ENCODE results near the gene RAB40B. TPM values are rescaled to one million over a fixed set of nuclear protein-coding genes. Genes with fewer than 3 reads are reported as not detected.

Gene RAB40B
- total and polyA plus RNA-seq, 4 donors = 11.8 to 32.3 (median 21.8) TPM

GRCh38 chr17:82683534-82683933 lies 15.0 kb downstream of the RAB40B start:
- DNase-seq (ENCODE audit: low read depth in 4 of 6, low spot score in 6 of 6) = no peak
- Histone ChIP-seq H3K27me3 (ENCODE audit: control insufficient read depth, insufficient read depth, low read length) (no peaks in the 10 kb centered on the region), H3K27ac (ENCODE audit: low read depth, low read length) (no peak overlapping the region), H3K4me3 (ENCODE audit: low read depth, low read length) (no peak overlapping the region), H3K36me3 (ENCODE audit: control insufficient read depth, insufficient read depth, low read length) (peaks cover 26% of the 10 kb centered on the region), H3K4me1 (ENCODE audit: control insufficient read depth, insufficient read depth, low read length) (peaks cover 14% of the 10 kb centered on the region), H3K9me3 (ENCODE audit: control insufficient read depth, insufficient read depth, low read length) (no peaks in the 10 kb centered on the region)
- WGBS (ENCODE audit: insufficient coverage) = 100% methylated on average over 1 of the region's 1 CpG

DNA sequence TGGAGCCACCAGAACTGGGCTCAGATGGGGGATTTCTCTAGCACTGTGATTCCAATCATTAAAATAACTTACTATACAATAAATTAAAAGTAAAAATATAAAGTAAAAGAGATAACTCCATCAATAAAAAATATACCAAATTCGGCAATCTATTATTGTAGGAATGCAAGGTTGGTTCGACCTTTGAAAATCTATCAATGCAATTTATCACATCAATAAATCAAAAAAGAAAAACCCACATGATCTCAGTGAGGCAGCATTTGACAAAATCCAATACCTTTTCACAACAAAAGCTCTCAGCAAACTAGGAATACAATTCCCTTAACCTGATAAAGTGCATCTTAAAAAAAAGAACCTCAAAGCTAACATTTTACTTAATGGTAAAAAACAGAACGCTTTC lies 17.0 kb downstream of the RAB40B start:
- no CpG with 5 or more reads among the region's 3 CpGs for WGBS (ENCODE audit: insufficient coverage)
- no peaks in the 10 kb centered on the region for H3K9me3 ChIP-seq (ENCODE audit: control insufficient read depth, insufficient read depth, low read length)
- H3K4me1 ChIP-seq (ENCODE audit: control insufficient read depth, insufficient read depth, low read length) = peaks cover 3% of the 10 kb centered on the region
- H3K36me3 ChIP-seq (ENCODE audit: control insufficient read depth, insufficient read depth, low read length) = peaks cover 26% of the 10 kb centered on the region
- no peak for DNase-seq (ENCODE audit: low read depth in 4 of 6, low spot score in 6 of 6)
- H3K27ac ChIP-seq (ENCODE audit: low read depth, low read length) = no peak overlapping the region
- no peak overlapping the region for H3K4me3 ChIP-seq (ENCODE audit: low read depth, low read length)
- H3K27me3 ChIP-seq (ENCODE audit: control insufficient read depth, insufficient read depth, low read length) = no peaks in the 10 kb centered on the region

DNA sequence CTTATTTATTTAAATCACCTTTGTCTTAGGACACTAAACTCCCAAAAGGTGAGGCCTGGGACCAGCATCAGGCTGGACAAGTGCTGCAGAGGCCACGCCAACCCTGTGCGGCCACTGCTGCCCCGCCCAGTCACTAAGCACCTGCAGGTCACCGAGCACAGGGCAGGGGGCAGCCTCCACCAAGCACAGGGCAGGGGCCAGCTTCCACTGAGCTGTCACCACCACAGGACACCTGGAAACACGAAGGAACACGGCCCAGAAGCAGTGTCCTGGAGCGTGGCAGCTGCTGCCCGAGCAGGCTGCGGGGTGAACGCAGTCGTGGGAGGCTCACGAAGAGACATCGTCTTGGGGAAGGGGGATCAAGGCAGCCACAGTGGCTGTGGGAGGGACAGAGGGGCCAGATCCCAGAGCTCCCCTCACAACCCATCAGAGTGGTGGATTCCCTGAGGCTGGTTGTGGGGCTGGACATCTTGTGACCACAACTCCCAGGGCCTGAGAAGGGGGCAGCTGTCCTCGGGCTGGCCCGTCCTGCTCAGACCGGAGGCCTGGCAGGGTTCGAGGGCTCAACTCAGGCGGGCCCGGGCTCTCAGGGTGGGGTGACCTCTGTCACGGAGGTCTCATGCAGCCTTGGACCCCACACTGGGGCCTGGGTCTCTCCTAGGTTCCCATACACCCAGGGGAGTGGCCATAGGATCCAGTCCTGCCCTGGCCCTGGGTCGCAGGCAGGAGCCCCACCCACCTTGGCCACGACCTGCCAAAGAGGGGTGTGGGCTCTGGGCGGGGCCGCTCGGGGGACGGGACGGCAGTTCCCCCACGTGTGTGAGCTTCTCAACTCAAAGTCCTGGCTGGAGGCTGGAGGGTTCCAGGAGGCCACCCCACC lies 18.7 kb downstream of the RAB40B start:
- H3K27ac ChIP-seq (ENCODE audit: low read depth, low read length) = no peak overlapping the region
- DNase-seq (ENCODE audit: low read depth in 4 of 6, low spot score in 6 of 6) = no peak
- no peaks in the 10 kb centered on the region for H3K27me3 ChIP-seq (ENCODE audit: control insufficient read depth, insufficient read depth, low read length)
- WGBS (ENCODE audit: insufficient coverage) = 85% methylated on average over 27 of the region's 28 CpGs
- peaks cover 9% of the 10 kb centered on the region for H3K4me1 ChIP-seq (ENCODE audit: control insufficient read depth, insufficient read depth, low read length)
- peaks cover 27% of the 10 kb centered on the region for H3K36me3 ChIP-seq (ENCODE audit: control insufficient read depth, insufficient read depth, low read length)
- no peaks in the 10 kb centered on the region for H3K9me3 ChIP-seq (ENCODE audit: control insufficient read depth, insufficient read depth, low read length)
- H3K4me3 ChIP-seq (ENCODE audit: low read depth, low read length) = no peak overlapping the region

- no peak overlapping the region for H3K4me3 ChIP-seq (ENCODE audit: low read depth, low read length)
- no peaks in the 10 kb centered on the region for H3K27me3 ChIP-seq (ENCODE audit: control insufficient read depth, insufficient read depth, low read length)
- peaks cover 12% of the 10 kb centered on the region for H3K4me1 ChIP-seq (ENCODE audit: control insufficient read depth, insufficient read depth, low read length)
- no peak overlapping the region for H3K27ac ChIP-seq (ENCODE audit: low read depth, low read length)
- H3K36me3 ChIP-seq (ENCODE audit: control insufficient read depth, insufficient read depth, low read length) = peaks cover 21% of the 10 kb centered on the region
- 85% methylated on average over 6 of the region's 14 CpGs for WGBS (ENCODE audit: insufficient coverage)
- no peaks in the 10 kb centered on the region for H3K9me3 ChIP-seq (ENCODE audit: control insufficient read depth, insufficient read depth, low read length)
- no peak for DNase-seq (ENCODE audit: low read depth in 4 of 6, low spot score in 6 of 6)
These were observed 20.1 kb downstream of the RAB40B start for GRCh38 chr17:82678265-82678891.

- Histone ChIP-seq H3K36me3 (ENCODE audit: control insufficient read depth, insufficient read depth, low read length) (peaks cover 21% of the 10 kb centered on the region), H3K9me3 (ENCODE audit: control insufficient read depth, insufficient read depth, low read length) (no peaks in the 10 kb centered on the region), H3K4me3 (ENCODE audit: low read depth, low read length) (no peak overlapping the region), H3K27me3 (ENCODE audit: control insufficient read depth, insufficient read depth, low read length) (no peaks in the 10 kb centered on the region), H3K4me1 (ENCODE audit: control insufficient read depth, insufficient read depth, low read length) (peaks cover 12% of the 10 kb centered on the region), H3K27ac (ENCODE audit: low read depth, low read length) (no peak overlapping the region)
- 86% methylated on average over 23 of the region's 23 CpGs for WGBS (ENCODE audit: insufficient coverage)
- DNase-seq (ENCODE audit: low read depth in 4 of 6, low spot score in 6 of 6) = no peak
These were observed 21.1 kb downstream of the RAB40B start for GRCh38 chr17:82677353-82677925.

- WGBS (ENCODE audit: insufficient coverage) = 80% methylated on average over 18 of the region's 18 CpGs
- no peak overlapping the region for H3K4me3 ChIP-seq (ENCODE audit: low read depth, low read length)
- H3K4me1 ChIP-seq (ENCODE audit: control insufficient read depth, insufficient read depth, low read length) = peaks cover 12% of the 10 kb centered on the region
These were observed 22.8 kb downstream of the RAB40B start for GRCh38 chr17:82675476-82676245.

DNA sequence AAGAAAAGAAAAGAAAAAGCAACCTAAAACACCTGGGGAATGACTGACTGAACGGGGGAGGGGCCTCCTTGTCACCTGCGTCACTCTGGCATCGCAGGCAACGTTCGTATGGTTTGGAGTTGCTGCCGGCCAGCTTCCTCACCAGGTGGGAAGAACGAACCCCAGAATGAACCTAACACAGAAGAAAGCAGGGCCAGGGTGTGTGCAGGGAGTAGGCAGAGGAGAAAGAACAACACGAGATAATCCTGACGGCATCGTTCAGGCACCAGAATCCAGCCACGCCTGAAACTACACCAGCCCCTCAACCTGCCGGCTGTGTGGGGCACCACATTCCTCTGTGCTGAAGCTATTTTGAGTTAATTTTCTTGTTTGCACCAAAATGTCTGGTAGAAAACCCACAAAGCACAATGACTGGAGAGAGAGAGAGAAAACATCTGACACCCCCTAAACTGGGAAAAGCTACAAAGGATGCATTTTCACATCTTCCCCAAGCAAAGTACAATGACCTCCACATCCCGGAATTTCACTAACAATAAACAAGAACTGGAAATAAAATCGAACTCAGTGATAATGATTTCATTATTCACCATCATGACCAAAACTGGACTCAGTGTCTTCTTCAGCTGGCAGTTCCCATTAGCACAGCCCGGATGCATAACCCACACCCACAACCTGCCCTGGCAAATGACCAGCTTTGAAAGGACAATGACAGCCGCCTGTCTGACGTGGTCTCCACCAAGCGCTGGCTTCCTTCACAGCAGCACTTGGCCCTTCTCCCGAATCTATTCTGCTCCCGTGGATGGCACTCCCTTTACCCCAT lies 23.6 kb downstream of the RAB40B start:
- no peak for DNase-seq (ENCODE audit: low read depth in 4 of 6, low spot score in 6 of 6)
- peaks cover 12% of the 10 kb centered on the region for H3K4me1 ChIP-seq (ENCODE audit: control insufficient read depth, insufficient read depth, low read length)

More at GRCh38 chr17:82675476-82676245, 22.8 kb downstream of the RAB40B start:
- no peaks in the 10 kb centered on the region for H3K27me3 ChIP-seq (ENCODE audit: control insufficient read depth, insufficient read depth, low read length)
- no peak overlapping the region for H3K27ac ChIP-seq (ENCODE audit: low read depth, low read length)
- no peaks in the 10 kb centered on the region for H3K9me3 ChIP-seq (ENCODE audit: control insufficient read depth, insufficient read depth, low read length)
- DNase-seq (ENCODE audit: low read depth in 4 of 6, low spot score in 6 of 6) = no peak
- peaks cover 21% of the 10 kb centered on the region for H3K36me3 ChIP-seq (ENCODE audit: control insufficient read depth, insufficient read depth, low read length)

GRCh38 chr17:82670661-82671450 lies 27.6 kb downstream of the RAB40B start:
- 92% methylated on average over 18 of the region's 19 CpGs for WGBS (ENCODE audit: insufficient coverage)
- Histone ChIP-seq H3K4me1 (ENCODE audit: control insufficient read depth, insufficient read depth, low read length) (peaks cover 24% of the 10 kb centered on the region), H3K9me3 (ENCODE audit: control insufficient read depth, insufficient read depth, low read length) (no peaks in the 10 kb centered on the region), H3K4me3 (ENCODE audit: low read depth, low read length) (no peak overlapping the region), H3K27ac (ENCODE audit: low read depth, low read length) (no peak overlapping the region), H3K27me3 (ENCODE audit: control insufficient read depth, insufficient read depth, low read length) (no peaks in the 10 kb centered on the region), H3K36me3 (ENCODE audit: control insufficient read depth, insufficient read depth, low read length) (peaks cover 19% of the 10 kb centered on the region)
- DNase-seq (ENCODE audit: low read depth in 4 of 6, low spot score in 6 of 6) = no peak

More for the DNA sequence above, 23.6 kb downstream of the RAB40B start:
- no peaks in the 10 kb centered on the region for H3K27me3 ChIP-seq (ENCODE audit: control insufficient read depth, insufficient read depth, low read length)
- peaks cover 17% of the 10 kb centered on the region for H3K36me3 ChIP-seq (ENCODE audit: control insufficient read depth, insufficient read depth, low read length)
- H3K9me3 ChIP-seq (ENCODE audit: control insufficient read depth, insufficient read depth, low read length) = no peaks in the 10 kb centered on the region
- no peak overlapping the region for H3K27ac ChIP-seq (ENCODE audit: low read depth, low read length)
- 77% methylated on average over 12 of the region's 20 CpGs for WGBS (ENCODE audit: insufficient coverage)
- no peak overlapping the region for H3K4me3 ChIP-seq (ENCODE audit: low read depth, low read length)
